Measurements from ENCODE around the gene OTOGL. TPM values are rescaled to one million over a fixed set of nuclear protein-coding genes. Genes with fewer than 3 reads are reported as not detected.

Gene OTOGL
- total RNA-seq, 1 donor from 2014 or later = 0.09 TPM

DNA sequence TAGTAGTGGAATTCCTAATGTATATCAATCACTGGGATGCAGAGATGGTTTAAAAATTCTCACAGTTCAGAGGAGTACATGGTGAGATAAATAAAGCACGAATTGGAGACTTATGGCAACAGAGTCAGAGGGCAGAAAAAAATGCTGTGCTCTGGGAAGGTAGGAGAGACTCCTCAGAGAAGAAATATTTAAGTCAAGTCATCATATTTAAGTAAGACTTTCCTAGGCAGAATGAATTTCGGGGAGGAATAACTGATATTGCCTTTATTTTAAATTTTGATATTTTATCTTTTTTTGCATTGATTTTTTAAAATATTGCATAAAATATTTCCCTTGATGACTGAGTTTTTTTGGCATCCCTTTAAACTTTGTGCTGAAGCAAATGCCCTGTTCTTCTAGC is 67.4 kb downstream of the OTOGL start:
- Histone ChIP-seq H3K27ac (no peak overlapping the region), H3K4me1 (no peaks in the 10 kb centered on the region), H3K9me3 (no peaks in the 10 kb centered on the region), H3K27me3 (no peaks in the 10 kb centered on the region), H3K4me3 (no peak overlapping the region), H3K36me3 (no peaks in the 10 kb centered on the region)
- TF ChIP-seq, protein P1, sequence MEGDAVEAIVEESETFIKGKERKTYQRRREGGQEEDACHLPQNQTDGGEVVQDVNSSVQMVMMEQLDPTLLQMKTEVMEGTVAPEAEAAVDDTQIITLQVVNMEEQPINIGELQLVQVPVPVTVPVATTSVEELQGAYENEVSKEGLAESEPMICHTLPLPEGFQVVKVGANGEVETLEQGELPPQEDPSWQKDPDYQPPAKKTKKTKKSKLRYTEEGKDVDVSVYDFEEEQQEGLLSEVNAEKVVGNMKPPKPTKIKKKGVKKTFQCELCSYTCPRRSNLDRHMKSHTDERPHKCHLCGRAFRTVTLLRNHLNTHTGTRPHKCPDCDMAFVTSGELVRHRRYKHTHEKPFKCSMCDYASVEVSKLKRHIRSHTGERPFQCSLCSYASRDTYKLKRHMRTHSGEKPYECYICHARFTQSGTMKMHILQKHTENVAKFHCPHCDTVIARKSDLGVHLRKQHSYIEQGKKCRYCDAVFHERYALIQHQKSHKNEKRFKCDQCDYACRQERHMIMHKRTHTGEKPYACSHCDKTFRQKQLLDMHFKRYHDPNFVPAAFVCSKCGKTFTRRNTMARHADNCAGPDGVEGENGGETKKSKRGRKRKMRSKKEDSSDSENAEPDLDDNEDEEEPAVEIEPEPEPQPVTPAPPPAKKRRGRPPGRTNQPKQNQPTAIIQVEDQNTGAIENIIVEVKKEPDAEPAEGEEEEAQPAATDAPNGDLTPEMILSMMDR (IDR thresholded peaks at IDR 0.05) = no peak
- DNase-seq (no peak), ATAC-seq (no peak)
- intact Hi-C loops (cut with DNase I) = no loop called here

DNA sequence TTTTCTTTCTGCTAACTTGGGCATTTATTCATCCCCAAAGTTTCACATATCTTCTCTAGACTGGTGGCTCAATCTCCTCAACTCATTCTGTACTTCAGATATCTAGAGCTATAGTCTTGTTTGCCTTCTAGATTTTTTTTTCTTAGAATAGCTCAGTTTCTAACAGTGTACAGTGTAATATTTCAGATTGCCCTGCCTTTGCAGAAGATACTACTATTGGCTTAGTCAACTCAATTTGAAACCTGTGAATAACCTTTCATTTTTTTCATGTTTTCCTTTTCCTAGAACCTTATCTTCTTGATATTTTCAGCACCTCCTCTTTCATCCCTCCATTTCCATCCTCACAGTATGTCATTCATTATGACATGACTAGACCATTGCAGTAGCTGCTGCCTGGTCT is 69.6 kb downstream of the OTOGL start:
- H3K4me1 ChIP-seq = no peaks in the 10 kb centered on the region
- TF ChIP-seq, protein P1 (IDR thresholded peaks at IDR 0.05) = no peak
- no peak overlapping the region for H3K4me3 ChIP-seq
- intact Hi-C loops (cut with DNase I) = no loop called here
- no peak overlapping the region for H3K27ac ChIP-seq
- DNase-seq (no peak), ATAC-seq (no peak)
- no peaks in the 10 kb centered on the region for H3K27me3 ChIP-seq
- no peaks in the 10 kb centered on the region for H3K9me3 ChIP-seq
- no peaks in the 10 kb centered on the region for H3K36me3 ChIP-seq

DNA sequence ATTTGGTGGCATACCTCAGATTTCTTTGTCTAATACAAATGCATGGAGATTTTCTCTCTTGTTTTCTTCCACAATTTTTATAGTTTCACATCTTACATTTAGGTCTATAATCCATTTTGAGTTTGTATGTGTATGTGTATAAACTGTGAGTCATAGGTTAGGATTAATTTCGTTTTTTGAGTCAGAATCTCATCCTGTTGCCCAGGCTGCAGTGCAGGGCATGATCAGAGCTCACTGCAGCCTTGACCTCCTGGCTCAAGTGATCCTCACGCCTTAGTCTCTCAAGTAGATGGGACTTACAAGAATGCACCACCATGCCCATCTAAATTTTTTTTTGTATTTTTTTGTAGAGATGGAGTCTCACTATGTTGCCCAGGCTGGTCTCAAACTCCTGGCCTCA is 71.6 kb downstream of the OTOGL start:
- DNase-seq (no peak), ATAC-seq (no peak)
- TF ChIP-seq, protein P1 (IDR thresholded peaks at IDR 0.05) = no peak
- no peak overlapping the region for H3K4me3 ChIP-seq
- H3K27ac ChIP-seq = no peak overlapping the region
- H3K27me3 ChIP-seq = no peaks in the 10 kb centered on the region
- H3K4me1 ChIP-seq = no peaks in the 10 kb centered on the region
- no peaks in the 10 kb centered on the region for H3K9me3 ChIP-seq
- H3K36me3 ChIP-seq = no peaks in the 10 kb centered on the region
- intact Hi-C loops (cut with DNase I) = no loop called here

- no peaks in the 10 kb centered on the region for H3K36me3 ChIP-seq
- H3K27ac ChIP-seq = no peak overlapping the region
- TF ChIP-seq, protein P1 (IDR thresholded peaks at IDR 0.05) = no peak
- intact Hi-C loops (cut with DNase I) = no loop called here
- H3K4me1 ChIP-seq = no peaks in the 10 kb centered on the region
- H3K4me3 ChIP-seq = no peak overlapping the region
- DNase-seq = no peak
- no peak for ATAC-seq
- H3K9me3 ChIP-seq = no peaks in the 10 kb centered on the region
- no peaks in the 10 kb centered on the region for H3K27me3 ChIP-seq
Observed at GRCh38 chr12:80173083-80173864, 73.9 kb downstream of the OTOGL start.

DNA sequence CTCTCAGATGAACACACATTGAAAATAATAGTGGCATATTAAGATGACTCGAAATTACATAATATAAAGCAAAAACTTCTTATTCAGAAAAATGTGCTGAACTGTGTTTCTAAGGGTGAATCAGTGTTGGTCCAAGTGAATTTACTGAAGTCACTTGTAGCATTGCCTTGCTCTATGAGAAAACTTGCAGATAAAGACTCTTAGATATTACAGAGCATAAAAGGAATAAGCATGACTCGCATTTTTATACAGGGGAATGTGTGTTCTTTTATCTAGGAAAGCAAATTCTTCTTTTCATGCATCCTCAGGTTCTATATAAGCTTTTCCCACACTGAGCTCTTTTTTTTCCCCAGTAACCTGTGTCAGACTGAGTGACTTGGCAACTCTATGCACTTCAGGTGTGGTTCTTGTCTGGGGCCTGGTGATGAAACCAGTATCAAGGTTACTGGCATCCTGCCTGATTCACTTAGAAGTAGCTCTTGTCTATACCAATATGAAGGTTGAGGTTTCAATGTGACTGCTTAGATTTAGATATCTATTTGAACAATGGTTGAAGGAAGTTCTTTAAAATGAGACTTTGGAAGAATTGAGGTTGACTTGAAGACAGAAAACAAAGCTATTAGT is 76.1 kb downstream of the OTOGL start:
- Histone ChIP-seq H3K27ac (no peak overlapping the region), H3K36me3 (no peaks in the 10 kb centered on the region), H3K9me3 (no peaks in the 10 kb centered on the region), H3K4me3 (no peak overlapping the region), H3K27me3 (no peaks in the 10 kb centered on the region), H3K4me1 (no peaks in the 10 kb centered on the region)
- TF ChIP-seq, protein P1 (IDR thresholded peaks at IDR 0.05) = no peak
- ATAC-seq = no peak
- no peak for DNase-seq
- intact Hi-C loops (cut with DNase I) = no loop called here
